ENCODE data around the gene LUZP1.

- TF ChIP-seq POLR2AphosphoS5 (IDR thresholded peaks at IDR 0.05; ENCODE audit: low read depth, low read length) (no peak), POLR2A (IDR thresholded peaks at IDR 0.05; ENCODE audit: low read depth, low read length) (no peak)
Measured at GRCh38 chr1:23159963-23160877, 8.4 kb downstream of the LUZP1 start.

All from GM12892 (cell line).